IPS-18a (cell line): ENCODE results near the gene SH3GL3.

Experiments used
- H3K27ac ChIP-seq: one replicate; pipeline ENCODE4 v1.5.1; 2013; ENCODE audit warnings: low read length
- H3K27me3 ChIP-seq: one replicate; pipeline ENCODE4 v1.6.1; 2013; ENCODE audit warnings: mild to moderate bottlenecking, low read length; ENCODE audit not compliant: control insufficient read depth, insufficient read depth
- H3K36me3 ChIP-seq: one replicate; pipeline ENCODE4 v1.6.1; 2013; ENCODE audit warnings: low read depth, low read length; ENCODE audit not compliant: control insufficient read depth
- H3K4me1 ChIP-seq: one replicate; pipeline ENCODE4 v1.6.1; 2013; ENCODE audit warnings: low read depth, low read length; ENCODE audit not compliant: control insufficient read depth
- H3K4me3 ChIP-seq: one replicate; pipeline ENCODE4 v1.5.1; 2013; ENCODE audit warnings: low read length
- H3K9ac ChIP-seq: one replicate; pipeline ENCODE4 v1.6.1; 2013; ENCODE audit warnings: mild to moderate bottlenecking, low read length, moderate library complexity
- H3K9me3 ChIP-seq: one replicate; pipeline ENCODE4 v1.6.1; 2013; ENCODE audit warnings: low read depth, low read length; ENCODE audit not compliant: control insufficient read depth

The SH3GL3 gene

GRCh38 chr15:83555383-83555782 is 108.2 kb downstream of the SH3GL3 start:
- H3K4me1 ChIP-seq: no peaks in the 10 kb centered on the region
- H3K9me3 ChIP-seq: no peaks in the 10 kb centered on the region
- H3K27me3 ChIP-seq: no peaks in the 10 kb centered on the region
- H3K27ac ChIP-seq: no peak overlapping the region
- H3K4me3 ChIP-seq: no peak overlapping the region
- no peak overlapping the region for H3K9ac ChIP-seq
- H3K36me3 ChIP-seq: no peaks in the 10 kb centered on the region

GRCh38 chr15:83556068-83556467 is 108.9 kb downstream of the SH3GL3 start:
- H3K36me3 ChIP-seq: no peaks in the 10 kb centered on the region
- no peaks in the 10 kb centered on the region for H3K9me3 ChIP-seq
- H3K27ac ChIP-seq: no peak overlapping the region
- no peak overlapping the region for H3K9ac ChIP-seq
- H3K4me1 ChIP-seq: no peaks in the 10 kb centered on the region
- no peaks in the 10 kb centered on the region for H3K27me3 ChIP-seq
- no peak overlapping the region for H3K4me3 ChIP-seq

GRCh38 chr15:83556754-83557153 is 109.6 kb downstream of the SH3GL3 start:
- H3K27me3 ChIP-seq: no peaks in the 10 kb centered on the region
- H3K36me3 ChIP-seq: no peaks in the 10 kb centered on the region
- H3K27ac ChIP-seq: no peak overlapping the region
- no peak overlapping the region for H3K9ac ChIP-seq
- no peak overlapping the region for H3K4me3 ChIP-seq
- no peaks in the 10 kb centered on the region for H3K9me3 ChIP-seq
- no peaks in the 10 kb centered on the region for H3K4me1 ChIP-seq

GRCh38 chr15:83558146-83558545 is 111.0 kb downstream of the SH3GL3 start:
- Histone ChIP-seq H3K27ac (no peak overlapping the region), H3K9ac (no peak overlapping the region), H3K27me3 (no peaks in the 10 kb centered on the region), H3K36me3 (no peaks in the 10 kb centered on the region), H3K4me1 (no peaks in the 10 kb centered on the region), H3K4me3 (no peak overlapping the region), H3K9me3 (no peaks in the 10 kb centered on the region)

GRCh38 chr15:83559310-83559966 is 112.3 kb downstream of the SH3GL3 start:
- no peak overlapping the region for H3K4me3 ChIP-seq
- H3K27me3 ChIP-seq: no peaks in the 10 kb centered on the region
- H3K9ac ChIP-seq: no peak overlapping the region
- H3K27ac ChIP-seq: no peak overlapping the region
- no peaks in the 10 kb centered on the region for H3K4me1 ChIP-seq
- no peaks in the 10 kb centered on the region for H3K36me3 ChIP-seq
- H3K9me3 ChIP-seq: no peaks in the 10 kb centered on the region

GRCh38 chr15:83561661-83562060 is 114.5 kb downstream of the SH3GL3 start:
- Histone ChIP-seq H3K36me3 (no peaks in the 10 kb centered on the region), H3K27ac (no peak overlapping the region), H3K9ac (no peak overlapping the region), H3K27me3 (no peaks in the 10 kb centered on the region), H3K9me3 (no peaks in the 10 kb centered on the region), H3K4me1 (no peaks in the 10 kb centered on the region), H3K4me3 (no peak overlapping the region)

- H3K9ac ChIP-seq: no peak overlapping the region
- H3K36me3 ChIP-seq: no peaks in the 10 kb centered on the region
- H3K27ac ChIP-seq: no peak overlapping the region
- H3K27me3 ChIP-seq: no peaks in the 10 kb centered on the region
- H3K9me3 ChIP-seq: no peaks in the 10 kb centered on the region
- no peaks in the 10 kb centered on the region for H3K4me1 ChIP-seq
- H3K4me3 ChIP-seq: no peak overlapping the region
Measured at GRCh38 chr15:83565138-83565537, 118.0 kb downstream of the SH3GL3 start.

GRCh38 chr15:83565553-83566159 is 118.5 kb downstream of the SH3GL3 start:
- Histone ChIP-seq H3K27ac (no peak overlapping the region), H3K4me1 (no peaks in the 10 kb centered on the region), H3K27me3 (no peaks in the 10 kb centered on the region), H3K9me3 (no peaks in the 10 kb centered on the region), H3K36me3 (no peaks in the 10 kb centered on the region), H3K9ac (no peak overlapping the region), H3K4me3 (no peak overlapping the region)

- no peak overlapping the region for H3K27ac ChIP-seq
- no peaks in the 10 kb centered on the region for H3K9me3 ChIP-seq
- no peak overlapping the region for H3K9ac ChIP-seq
- H3K36me3 ChIP-seq: no peaks in the 10 kb centered on the region
- peaks cover 5% of the 10 kb centered on the region for H3K4me1 ChIP-seq
- H3K27me3 ChIP-seq: no peaks in the 10 kb centered on the region
- no peak overlapping the region for H3K4me3 ChIP-seq
Measured at GRCh38 chr15:83567318-83567717, 120.2 kb downstream of the SH3GL3 start.

GRCh38 chr15:83569341-83569740 is 122.2 kb downstream of the SH3GL3 start:
- Histone ChIP-seq H3K4me1 (peaks cover 5% of the 10 kb centered on the region), H3K4me3 (no peak overlapping the region), H3K27ac (no peak overlapping the region), H3K27me3 (no peaks in the 10 kb centered on the region), H3K9ac (no peak overlapping the region), H3K36me3 (no peaks in the 10 kb centered on the region), H3K9me3 (no peaks in the 10 kb centered on the region)

- Histone ChIP-seq H3K36me3 (no peaks in the 10 kb centered on the region), H3K27ac (no peak overlapping the region), H3K4me3 (no peak overlapping the region), H3K9ac (no peak overlapping the region), H3K27me3 (no peaks in the 10 kb centered on the region), H3K9me3 (no peaks in the 10 kb centered on the region), H3K4me1 (peaks cover 5% of the 10 kb centered on the region)
Measured at GRCh38 chr15:83570756-83571155, 123.6 kb downstream of the SH3GL3 start.
